H9 (cell line): ENCODE results near the gene MCFD2. TPM values are rescaled to one million over a fixed set of nuclear protein-coding genes. Genes with fewer than 3 reads are reported as not detected.

Experiments
- DNase-seq: peaks from one replicate; pipeline ENCODE4 v3.0.0-alpha.2; 2017
- H2AFZ ChIP-seq: one replicate; pipeline ENCODE4 v1.6.1; 2013; ENCODE audit warnings: mild to moderate bottlenecking, low read length, control low read depth, moderate library complexity
- H2AK5ac ChIP-seq: 2 replicates; pipeline ENCODE4 v1.6.1; 2013; ENCODE audit warnings: low read length, control low read depth, mixed read lengths; ENCODE audit not compliant: insufficient read length
- H2BK120ac ChIP-seq: one replicate; pipeline ENCODE4 v1.6.1; 2013; ENCODE audit warnings: low read depth, mild to moderate bottlenecking, low read length, control low read depth, inconsistent platforms; ENCODE audit not compliant: poor library complexity, severe bottlenecking
- H2BK12ac ChIP-seq: 2 replicates; pipeline ENCODE4 v1.6.1; 2013; ENCODE audit warnings: low read length, control low read depth, mixed read lengths, low read depth; ENCODE audit not compliant: insufficient read length
- H2BK15ac ChIP-seq: 2 replicates; pipeline ENCODE4 v1.6.1; 2013; ENCODE audit warnings: low read depth, low read length, control low read depth
- H2BK20ac ChIP-seq: one replicate; pipeline ENCODE4 v1.6.1; 2013; ENCODE audit warnings: low read depth, mild to moderate bottlenecking, low read length, control low read depth, inconsistent platforms; ENCODE audit not compliant: poor library complexity, severe bottlenecking
- H2BK5ac ChIP-seq: 2 replicates; pipeline ENCODE4 v1.6.1; 2013; ENCODE audit warnings: low read length, control low read depth, mixed read lengths; ENCODE audit not compliant: insufficient read length
- H3K14ac ChIP-seq: 2 replicates; pipeline ENCODE4 v1.6.1; 2013; ENCODE audit warnings: low read length, control low read depth; ENCODE audit not compliant: insufficient read depth
- H3K18ac ChIP-seq: 2 replicates; pipeline ENCODE4 v1.6.1; 2013; ENCODE audit warnings: low read depth, mild to moderate bottlenecking, mixed read lengths, low read length, control low read depth; ENCODE audit not compliant: insufficient read length
- H3K23ac ChIP-seq: 2 replicates; pipeline ENCODE4 v1.6.1; 2013; ENCODE audit warnings: low read length, control low read depth, mixed read lengths, low read depth; ENCODE audit not compliant: insufficient read length
- H3K23me2 ChIP-seq: 2 replicates; pipeline ENCODE4 v1.6.1; 2013; ENCODE audit warnings: low read depth, mild to moderate bottlenecking, mixed read lengths, low read length, control low read depth; ENCODE audit not compliant: insufficient read length, poor library complexity, severe bottlenecking
- H3K27ac ChIP-seq: 2 replicates; pipeline ENCODE4 v1.5.1; 2013; ENCODE audit warnings: low read length, control low read depth, mixed read lengths, low read depth; ENCODE audit not compliant: insufficient read length
- H3K27me3 ChIP-seq: 2 replicates; pipeline ENCODE4 v1.6.1; 2013; ENCODE audit warnings: low read length, control low read depth, inconsistent platforms; ENCODE audit not compliant: insufficient read depth
- H3K4ac ChIP-seq: 2 replicates; pipeline ENCODE4 v1.6.1; 2013; ENCODE audit warnings: low read depth, mild to moderate bottlenecking, control low read depth, inconsistent platforms, low read length, moderate library complexity
- H3K4me1 ChIP-seq: 2 replicates; pipeline ENCODE4 v1.6.1; 2013; ENCODE audit warnings: low read length, control low read depth, inconsistent platforms; ENCODE audit not compliant: insufficient read depth
- H3K4me2 ChIP-seq: 2 replicates; pipeline ENCODE4 v1.6.1; 2013; ENCODE audit warnings: low read length, control low read depth, mixed read lengths; ENCODE audit not compliant: insufficient read length, insufficient read depth
- H3K56ac ChIP-seq: 2 replicates; pipeline ENCODE4 v1.6.1; 2013; ENCODE audit warnings: low read depth, mild to moderate bottlenecking, mixed read lengths, low read length, control low read depth; ENCODE audit not compliant: insufficient read length
- H3K79me1 ChIP-seq: 2 replicates; pipeline ENCODE4 v1.6.1; 2013; ENCODE audit warnings: low read depth, mild to moderate bottlenecking, moderate library complexity, low read length, control low read depth, inconsistent platforms; ENCODE audit not compliant: insufficient read depth, poor library complexity, severe bottlenecking
- H3K79me2 ChIP-seq: 2 replicates; pipeline ENCODE4 v1.6.1; 2013; ENCODE audit warnings: low read length, control low read depth, inconsistent platforms; ENCODE audit not compliant: insufficient read depth
- H3K9ac ChIP-seq: 2 replicates; pipeline ENCODE4 v1.6.1; 2013; ENCODE audit warnings: low read length, control low read depth, mixed read lengths; ENCODE audit not compliant: insufficient read length; ENCODE audit errors: extremely low read depth
- H3K9me3 ChIP-seq: one replicate; pipeline ENCODE4 v1.6.1; 2013; ENCODE audit warnings: low read depth, low read length, inconsistent platforms; ENCODE audit not compliant: control insufficient read depth
- H3T11ph ChIP-seq: one replicate; pipeline ENCODE4 v1.6.1; 2013; ENCODE audit warnings: mild to moderate bottlenecking, low read length, control low read depth, inconsistent platforms
- H4K20me1 ChIP-seq: one replicate; pipeline ENCODE4 v1.6.1; 2013; ENCODE audit not compliant: control insufficient read depth, insufficient read length, insufficient read depth
- H4K5ac ChIP-seq: 2 replicates; pipeline ENCODE4 v1.6.1; 2013; ENCODE audit warnings: low read depth, mild to moderate bottlenecking, mixed read lengths, low read length, control low read depth; ENCODE audit not compliant: insufficient read length
- H4K8ac ChIP-seq: replicated peaks from 2 replicates; pipeline ENCODE4 v1.6.1; 2013; ENCODE audit warnings: low read length, control low read depth, mixed read lengths, low read depth; ENCODE audit not compliant: insufficient read length
- H4K91ac ChIP-seq: 2 replicates; pipeline ENCODE4 v1.6.1; 2013; ENCODE audit warnings: low read depth, mild to moderate bottlenecking, moderate library complexity, mixed read lengths, low read length, control low read depth; ENCODE audit not compliant: insufficient read length
- H3K27ac Mint-ChIP-seq, 3 experiments: 2 replicates in 2 of 3; 3 replicates in 1 of 3; pipeline ENCODE4 v1.8.0; 2020 to 2021; ENCODE audit warnings: mixed read lengths in 3 of 3, mild to moderate bottlenecking in 1 of 3, moderate library complexity in 1 of 3
- H3K27me3 Mint-ChIP-seq: 2 replicates; pipeline ENCODE4 v1.8.0; 2021; ENCODE audit warnings: low read depth, mild to moderate bottlenecking, moderate library complexity, mixed read lengths
- H3K36me3 Mint-ChIP-seq, 3 experiments: 2 replicates in 2 of 3; 3 replicates in 1 of 3; pipeline ENCODE4 v1.8.0; 2020 to 2021; ENCODE audit warnings: low read depth in 3 of 3, mixed read lengths in 3 of 3; ENCODE audit not compliant: insufficient read depth in 1 of 3
- H3K4me1 Mint-ChIP-seq, 2 experiments: 2 replicates each; pipeline ENCODE4 v1.8.0; 2020; ENCODE audit warnings: mixed read lengths in 2 of 2
- H3K4me3 Mint-ChIP-seq, 2 experiments: 2 replicates in 1 of 2; 3 replicates in 1 of 2; pipeline ENCODE4 v1.8.0; 2020 to 2021; ENCODE audit warnings: mild to moderate bottlenecking in 2 of 2, mixed read lengths in 2 of 2, moderate library complexity in 1 of 2
- H3K9me3 Mint-ChIP-seq, 2 experiments: 2 replicates in 1 of 2; 3 replicates in 1 of 2; pipeline ENCODE4 v1.8.0; 2020; ENCODE audit warnings: mild to moderate bottlenecking in 2 of 2, mixed read lengths in 2 of 2, moderate library complexity in 1 of 2
- CTCF ChIP-seq: fragments of 200-600 bp; sonication (generic); conservative IDR thresholded peaks from 3 replicates; pipeline ENCODE4 v1.8.0; 2021; ENCODE audit warnings: antibody characterized with exemption, mild to moderate bottlenecking
- WGBS: extraction: QIAGEN DNeasy Blood & Tissue Kit; methylation state at CpG from one replicate; pipeline ENCODE4 v1.1.7; 2013; ENCODE audit warnings: missing lambda C conversion rate, low lambda C conversion rate, mixed read lengths; ENCODE audit not compliant: insufficient read length; ENCODE audit errors: extremely low coverage; 5-methylcytosine and 5-hydroxymethylcytosine counted together
- total RNA-seq: library from RNA; stranded (reverse); gene quantifications from 2 replicates; pipeline ENCODE4 v1.2.1, GENCODE V29; 2021

MCFD2 gene
- total RNA-seq, 1 experiment from 2014 or later: 64.6 TPM

DNA sequence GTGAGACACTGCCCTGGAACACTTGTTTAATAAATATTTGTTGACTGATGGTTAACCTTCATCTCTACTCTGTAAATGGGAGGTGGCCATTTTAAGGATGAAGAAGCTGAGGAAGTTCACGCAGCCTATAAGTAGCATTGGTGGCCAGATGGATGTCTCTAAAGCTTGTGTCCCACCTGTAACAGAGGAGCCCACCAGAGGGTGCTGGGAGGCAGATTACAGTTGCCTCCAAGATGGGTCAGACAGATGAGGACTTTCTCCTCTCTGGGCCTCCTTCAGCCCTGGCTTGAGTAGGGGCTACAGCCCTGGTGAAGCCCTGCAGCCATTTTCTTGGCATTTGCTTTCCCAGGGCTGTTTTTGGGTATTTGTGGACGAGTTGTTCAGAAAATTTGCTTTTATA, 45.0 kb upstream of the MCFD2 start:
- DNase-seq: no peak
- Histone ChIP-seq H3K4ac (no peak overlapping the region), H3K79me2 (no peaks in the 10 kb centered on the region), H3K23ac (no peak overlapping the region), H3K56ac (no peak overlapping the region), H3K23me2 (no peaks in the 10 kb centered on the region), H4K91ac (no peak overlapping the region), H2BK12ac (no peak overlapping the region), H3T11ph (no peak overlapping the region), H3K9me3 (no peaks in the 10 kb centered on the region), H2AK5ac (no peak overlapping the region), H2BK15ac (no peak overlapping the region), H2BK20ac (no peak overlapping the region), H3K79me1 (no peaks in the 10 kb centered on the region), H4K8ac (no peak overlapping the region), H3K4me2 (no peak overlapping the region), H4K20me1 (no peaks in the 10 kb centered on the region), H2BK5ac (no peak overlapping the region), H2AFZ (no peak overlapping the region), H3K9ac (no peak overlapping the region), H4K5ac (no peak overlapping the region), H3K27ac (no peak overlapping the region), H2BK120ac (no peak overlapping the region), H3K18ac (no peak overlapping the region), H3K14ac (no peak overlapping the region), H3K27me3 (no peaks in the 10 kb centered on the region), H3K4me1 (no peaks in the 10 kb centered on the region)
- H3K4me1 Mint-ChIP-seq: peaks cover 5 to 7% of the 10 kb centered on the region in 2 experiments; a peak in 3 of 4 replicates
- no peak overlapping the region for H3K4me3 Mint-ChIP-seq
- no peaks in the 10 kb centered on the region for H3K27me3 Mint-ChIP-seq
- no peak overlapping the region for H3K27ac Mint-ChIP-seq
- H3K9me3 Mint-ChIP-seq: no peaks in the 10 kb centered on the region
- no peak; the same call in 2 of the 3 replicates for TF ChIP-seq CTCF
- peaks cover 5 to 23% (median 21%) of the 10 kb centered on the region in 3 experiments; a peak in 6 of 7 replicates for H3K36me3 Mint-ChIP-seq
- no CpG with 5 or more reads among the region's 2 CpGs for WGBS
